K562 (cell line): ENCODE data around the gene RABGAP1L. TPM values are rescaled to one million over a fixed set of nuclear protein-coding genes. Genes with fewer than 3 reads are reported as not detected.
A peak's percentile ranks its signal among the peaks of the same experiment; 100 is the strongest.

Source experiments
- AFF4 ChIP-seq: sonication (generic); formaldehyde crosslinking; IDR thresholded peaks from 2 replicates; pipeline ENCODE4 v1.8.0; 2023; ENCODE audit warnings: mild to moderate bottlenecking, missing genetic modification reagents
- BRD9 ChIP-seq: fragments of 450-650 bp; IDR thresholded peaks from 2 replicates; pipeline ENCODE4 v1.6.1; 2018; ENCODE audit warnings: low read depth; ENCODE audit not compliant: partially characterized antibody
- C11orf30 ChIP-seq: fragments of 450-650 bp; IDR thresholded peaks from 2 replicates; pipeline ENCODE4 v1.6.1; 2016; ENCODE audit warnings: low read depth, mild to moderate bottlenecking
- CHD1 ChIP-seq: fragments of 200-600 bp; sonication (generic); IDR thresholded peaks from one replicate; pipeline ENCODE4 v1.6.1; 2012; ENCODE audit warnings: mild to moderate bottlenecking, moderate library complexity, low read length, inconsistent platforms
- CHD4 ChIP-seq: fragments of 200-600 bp; sonication (generic); IDR thresholded peaks from 3 replicates; pipeline ENCODE4 v1.6.1; 2012; ENCODE audit warnings: low read depth, mild to moderate bottlenecking, mixed read lengths, low read length, inconsistent platforms; ENCODE audit not compliant: insufficient read depth, insufficient replicate concordance, poor library complexity, severe bottlenecking
- E2F3 ChIP-seq: fragments of 250-450 bp; sonication (Bioruptor Pico); IDR thresholded peaks from 2 replicates; pipeline ENCODE4 v1.4.0; 2020; ENCODE audit warnings: mild to moderate bottlenecking
- ETV5 ChIP-seq: sonication (generic); formaldehyde crosslinking; IDR thresholded peaks from 2 replicates; pipeline ENCODE4 v1.4.0; 2020; ENCODE audit warnings: low read depth, mild to moderate bottlenecking, missing genetic modification reagents
- FOXA1 ChIP-seq: fragments of 450-650 bp; IDR thresholded peaks from 2 replicates; pipeline ENCODE4 v1.6.1; 2016; ENCODE audit warnings: mild to moderate bottlenecking, borderline replicate concordance
- KLF10 ChIP-seq: fragments of 250-450 bp; sonication (Bioruptor Pico); IDR thresholded peaks from 2 replicates; pipeline ENCODE4 v1.6.1; 2021; ENCODE audit warnings: matching md5 sums
- KLF16 ChIP-seq: IDR thresholded peaks from 2 replicates; pipeline ENCODE4 v1.6.1; 2016; ENCODE audit warnings: antibody characterized with exemption
- MTA3 ChIP-seq: fragments of 450-650 bp; formaldehyde crosslinking; IDR thresholded peaks from 2 replicates; pipeline ENCODE4 v1.6.1; 2017; ENCODE audit warnings: mild to moderate bottlenecking, borderline replicate concordance
- NCOA4 ChIP-seq: fragments of 450-650 bp; IDR thresholded peaks from 2 replicates; pipeline ENCODE4 v1.6.1; 2018; ENCODE audit warnings: mild to moderate bottlenecking; ENCODE audit not compliant: partially characterized antibody
- NRF1 ChIP-seq, 2 experiments: fragments of 450-650 bp; IDR thresholded peaks in 1 of 2; conservative IDR thresholded peaks in 1 of 2; 2 replicates each; pipeline ENCODE4 v1.6.1; 2014; ENCODE audit warnings: mild to moderate bottlenecking in 2 of 2
- PREB ChIP-seq: sonication (generic); formaldehyde crosslinking; IDR thresholded peaks from 2 replicates; pipeline ENCODE4 v1.8.1; 2023; ENCODE audit warnings: mild to moderate bottlenecking, missing genetic modification reagents
- TAF9B ChIP-seq: fragments of 450-650 bp; IDR thresholded peaks from 2 replicates; pipeline ENCODE4 v1.6.1; 2018; ENCODE audit warnings: mild to moderate bottlenecking; ENCODE audit not compliant: partially characterized antibody
- TFAM ChIP-seq: fragments of 250-450 bp; sonication (Bioruptor Pico); conservative IDR thresholded peaks from 2 replicates; pipeline ENCODE4 v1.5.0; 2021; ENCODE audit warnings: mild to moderate bottlenecking, moderate library complexity
- U2AF2 ChIP-seq: fragments of 200-400 bp; formaldehyde crosslinking; optimal IDR thresholded peaks from 2 replicates; pipeline ENCODE3; 2017; ENCODE audit warnings: low read depth, mild to moderate bottlenecking, low read length
- UBTF ChIP-seq, 2 experiments: IDR thresholded peaks; 2 replicates each; pipeline ENCODE4 v1.6.1; 2012; ENCODE audit warnings: improper control_type of control experiment in 2 of 2, low read depth in 2 of 2, low read length in 2 of 2, borderline replicate concordance in 1 of 2
- ZC3H11A ChIP-seq: IDR thresholded peaks from 2 replicates; pipeline ENCODE4 v1.6.1; 2012; ENCODE audit warnings: low read depth, low read length, improper control_type of control experiment
- ZNF121 ChIP-seq: sonication (generic); formaldehyde crosslinking; conservative IDR thresholded peaks from 2 replicates; pipeline ENCODE4 v1.8.0; 2022; ENCODE audit warnings: missing genetic modification reagents
- ZNF146 ChIP-seq: IDR thresholded peaks from one replicate; pipeline ENCODE4 v1.6.1; 2018; ENCODE audit warnings: missing compliant biosample characterization; ENCODE audit not compliant: unreplicated experiment
- ZNF57 ChIP-seq: fragments of 450-650 bp; formaldehyde crosslinking; IDR thresholded peaks from 2 replicates; pipeline ENCODE4 v1.4.0; 2020; ENCODE audit warnings: mild to moderate bottlenecking, moderate library complexity
- polyA plus RNA-seq, 8 experiments: library from polyadenylated mRNA; depleted of rRNA in 4 of 8; stranded (reverse) in 5 of 8; unstranded in 3 of 8; fragments of >200 nt; fragmentation: Nextera tagmentation in 2 of 8; fragmentation: Illumina TruSeq in 1 of 8; extraction: Ambion mirVana in 2 of 8; extraction: Trizol in 1 of 8; gene quantifications; 2 replicates each; pipeline versions ENCODE4 v1.2.1 to v1.2.3, GENCODE V29; 2011 to 2014; ENCODE audit warnings: inconsistent platforms in 1 of 8, missing spikeins in 1 of 8
- total RNA-seq, 7 experiments: library from RNA; depleted of rRNA in 6 of 7; stranded (reverse); fragments of >200 nt in 6 of 7; fragmentation: Illumina TruSeq in 2 of 7; extraction: Trizol in 2 of 7; gene quantifications; 2 replicates each; pipeline versions ENCODE4 v1.2.1 to v1.2.3, GENCODE V29; 2011 to 2021; ENCODE audit warnings: low replicate concordance in 1 of 7

The RABGAP1L gene
- total and polyA plus RNA-seq, 9 of the 15 experiments (the other 6 are each of a cell fraction or from before 2014, with no cell fraction given): 16.5 to 44.9 (median 26.7) TPM

GRCh38 chr1:174965362-174966007 lies 806.2 kb downstream of the RABGAP1L start (continued):
- TF ChIP-seq UBTF (IDR thresholded peaks at IDR 0.05; ENCODE audit: borderline replicate concordance in 1 of 2, low read depth in 2 of 2, low read length in 2 of 2) (no peak), KLF16 (no peak), ZNF57 (CRISPR knock-in tag) (no peak), CHD1 (peak; percentile 52), NCOA4 (peak; percentile 10), C11orf30 (peak; percentile 91), ZNF121 (peak; percentile 27; the same call in 1 of the 2 replicates), TAF9B (no peak), U2AF2 (no peak), ZC3H11A (no peak), CHD4 (no peak), NRF1 (conservative IDR thresholded peaks at IDR 0.05 in 1 of 2, IDR thresholded peaks at IDR 0.05 in 1 of 2) (0 out of 4 replicates have a peak, but pooled peaks of 1 of the 2 experiments have one; percentile 23), MTA3 (peak; percentile 78; the same call in 1 of the 2 replicates), ETV5 (no peak), TFAM (CRISPR knock-in tag) (no peak), E2F3 (CRISPR knock-in tag) (no peak), PREB (CRISPR knock-in tag) (no peak; the same call in 1 of the 2 replicates), KLF10 (CRISPR knock-in tag) (no peak), FOXA1 (no peak), AFF4 (CRISPR knock-in tag) (peak; percentile 20; the same call in 1 of the 2 replicates), ZNF146 (no peak), BRD9 (peak; percentile 20)
